Skin epidermis (tissue), 12 donors: ENCODE data around the gene SERPINF2.
"Not testable (repeated sequence)": the region's sequence is repeated elsewhere in the genome, so short reads cannot be mapped to it uniquely, and the experiment has no call there.

ENCODE experiments used
- H3K27ac ChIP-seq, 21 experiments: fragments of 200-600 bp; sonication (generic) in 11 of 21; one replicate each; pipeline ENCODE4 v1.5.0; 2020; ENCODE audit warnings: mild to moderate bottlenecking in 3 of 21, inconsistent platforms in 2 of 21, moderate library complexity in 2 of 21
- H3K4me3 ChIP-seq, 7 experiments: fragments of 200-600 bp; sonication (generic) in 2 of 7; one replicate each; pipeline ENCODE4 v1.5.0; 2020; ENCODE audit warnings: inconsistent platforms in 2 of 7, mild to moderate bottlenecking in 2 of 7, moderate library complexity in 1 of 7

SERPINF2 gene

DNA sequence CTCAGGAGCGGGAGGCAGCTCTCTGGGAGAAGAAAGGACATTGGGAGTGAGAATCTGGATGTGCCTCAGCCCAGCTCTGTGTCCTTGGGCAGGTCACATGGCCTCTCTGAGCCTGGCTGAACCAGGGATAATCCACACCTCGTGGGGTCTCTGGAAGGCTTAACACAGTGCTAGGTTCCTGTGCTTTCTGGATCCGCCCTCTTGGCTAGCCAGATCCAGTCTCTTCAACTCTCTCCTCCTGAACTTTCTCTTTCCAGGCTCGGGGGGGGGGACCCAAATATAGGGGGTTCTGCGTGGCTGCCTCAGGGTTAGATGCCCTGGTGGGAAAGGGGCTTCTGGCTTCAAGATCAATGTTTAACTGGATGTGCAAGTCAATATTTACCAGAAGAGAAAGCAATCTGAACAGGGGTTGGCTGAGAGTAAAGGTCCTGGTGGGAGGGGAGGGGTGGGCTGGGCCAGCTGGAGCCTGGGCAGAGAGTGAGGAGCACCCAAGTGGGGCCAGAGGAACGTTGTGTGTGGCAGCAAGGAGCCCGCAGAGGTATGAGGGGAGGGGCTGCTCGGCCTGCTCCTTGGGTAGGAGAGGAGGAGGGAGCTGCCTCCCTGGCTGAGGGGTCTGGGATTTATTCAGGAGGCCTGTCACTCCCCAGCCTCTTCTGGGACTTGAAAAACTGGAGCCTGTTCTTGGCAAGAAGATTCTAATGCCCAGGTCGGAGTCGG, at the start of gene SERPINF2:
Gene SERPINF2 (plus strand): TSS at position 501 of the 717 bp plus-strand sequence. CDS start 2,125 bp downstream, outside the sequence.
- H3K4me3 ChIP-seq: no peak within 1 kb of the TSS
- peak within 1 kb of the TSS in 6 of 21 experiments; percentile 1 to 35 (median 14) for H3K27ac ChIP-seq

DNA sequence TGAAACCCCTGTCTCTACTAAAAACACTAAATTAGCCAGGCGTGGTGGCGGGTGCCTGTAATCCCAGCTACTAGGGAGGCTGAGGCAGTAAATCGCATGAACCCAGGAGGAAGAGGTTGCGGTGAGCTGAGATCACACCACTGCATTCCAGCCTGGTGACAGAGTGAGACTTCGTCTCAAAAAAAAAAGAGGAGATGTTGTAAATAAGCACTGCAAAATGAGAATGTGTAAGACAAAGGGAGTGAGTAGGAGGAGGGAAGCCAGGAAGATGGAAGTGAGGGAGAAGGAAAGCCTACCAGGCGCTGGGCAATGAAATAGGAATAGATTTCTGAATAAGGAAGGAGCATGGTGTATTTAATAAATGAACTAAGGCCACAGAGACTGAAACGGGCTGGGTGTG, 49.3 kb upstream of the SERPINF2 start:
- no peak overlapping the region for H3K27ac ChIP-seq
- no peak overlapping the region for H3K4me3 ChIP-seq

DNA sequence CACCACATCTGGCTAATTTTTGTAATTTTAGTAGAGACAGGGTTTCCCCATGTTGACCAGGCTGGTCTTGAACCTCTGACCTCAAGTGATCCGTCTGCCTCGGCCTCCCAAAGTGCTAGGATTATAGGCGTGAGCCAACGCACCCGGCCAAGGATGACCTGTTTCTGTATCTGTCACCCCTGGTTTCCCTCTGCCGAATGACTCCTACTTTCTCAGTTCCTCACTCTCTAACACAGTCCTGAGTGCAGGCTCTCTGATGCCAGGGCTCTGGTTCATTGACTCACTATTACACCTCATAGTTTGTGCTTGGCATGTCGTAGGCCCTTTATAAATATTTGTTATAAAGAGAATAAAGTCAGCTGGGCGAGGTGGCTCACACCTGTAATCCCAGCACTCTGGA, 47.3 kb upstream of the SERPINF2 start:
- Histone ChIP-seq H3K27ac (no peak overlapping the region), H3K4me3 (no peak overlapping the region)

DNA sequence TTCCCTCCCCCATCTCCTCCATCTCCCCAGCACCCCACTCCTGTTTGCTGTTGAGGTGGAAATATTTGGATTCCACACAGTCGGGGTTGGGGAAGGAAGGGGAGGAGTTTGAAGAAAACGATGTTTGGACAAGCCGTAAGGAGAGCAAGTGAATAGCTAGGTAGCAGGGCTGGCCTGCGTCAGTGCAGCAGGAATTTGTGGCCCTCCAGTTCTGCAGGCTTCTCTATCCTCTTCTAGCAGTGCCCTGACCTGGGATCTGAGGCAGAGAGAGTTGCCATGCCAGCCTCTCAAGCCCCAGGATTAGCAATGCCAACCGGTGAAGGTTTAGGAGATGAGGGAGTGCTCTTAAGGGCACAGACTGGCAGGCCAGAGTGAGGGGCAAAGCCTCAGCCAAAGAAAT, 45.0 kb upstream of the SERPINF2 start:
- H3K4me3 ChIP-seq: no peak overlapping the region

DNA sequence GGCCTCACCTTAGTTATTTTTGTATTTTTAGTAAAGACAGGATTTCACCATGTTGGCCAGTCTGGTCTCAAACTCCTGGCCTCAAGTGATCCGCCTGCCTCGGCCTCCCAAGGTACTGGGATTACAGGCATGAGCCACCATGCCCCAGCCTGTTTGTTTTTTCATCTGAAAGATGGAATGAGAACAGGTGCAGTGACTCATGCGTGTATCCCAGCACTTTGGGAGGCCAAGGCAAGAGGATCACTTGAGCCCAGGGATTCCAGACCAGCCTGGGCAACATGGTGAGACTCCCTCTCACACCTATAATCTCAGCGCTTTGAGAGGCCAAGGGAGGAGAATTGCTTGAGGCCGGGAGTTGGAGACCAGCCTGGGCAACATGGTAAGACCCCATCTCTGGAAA, 42.8 kb upstream of the SERPINF2 start:
- not testable (repeated sequence) for H3K27ac ChIP-seq, H3K4me3 ChIP-seq

More for the DNA sequence above, 45.0 kb upstream of the SERPINF2 start:
- no peak overlapping the region for H3K27ac ChIP-seq

GRCh38 chr17:1703063-1703462, 39.6 kb upstream of the SERPINF2 start:
- Histone ChIP-seq H3K27ac (no peak overlapping the region), H3K4me3 (no peak overlapping the region)

GRCh38 chr17:1705004-1705403, 37.7 kb upstream of the SERPINF2 start:
- Histone ChIP-seq H3K27ac (no peak overlapping the region), H3K4me3 (no peak overlapping the region)

- no peak overlapping the region for H3K4me3 ChIP-seq
- H3K27ac ChIP-seq: no peak overlapping the region
Observed at GRCh38 chr17:1707107-1707506, 35.6 kb upstream of the SERPINF2 start.

- H3K27ac ChIP-seq, H3K4me3 ChIP-seq: not testable (repeated sequence)
Observed at GRCh38 chr17:1708791-1709346, 33.8 kb upstream of the SERPINF2 start.

GRCh38 chr17:1709403-1709951, 33.2 kb upstream of the SERPINF2 start:
- Histone ChIP-seq H3K4me3 (peak overlapping the region; percentile 50 to 84 (median 63)), H3K27ac (peak overlapping the region; percentile 59 to 93 (median 85))

GRCh38 chr17:1709971-1710806, 32.5 kb upstream of the SERPINF2 start, which contains the start of gene TLCD2:
TLCD2 (minus strand) TSS chr17:1710377; CDS start chr17:1710242, 135 bp downstream.
- H3K4me3 ChIP-seq: peak within 1 kb of the TSS; percentile 50 to 84 (median 63)
- H3K27ac ChIP-seq: peak within 1 kb of the TSS; percentile 59 to 93 (median 85)

- Histone ChIP-seq H3K27ac (peak overlapping the region in 18 of 21 experiments; percentile 79 to 93 (median 85)), H3K4me3 (peak overlapping the region; percentile 50 to 84 (median 63))
Observed at GRCh38 chr17:1710807-1711553, 31.7 kb upstream of the SERPINF2 start.

GRCh38 chr17:1711804-1712203, 30.9 kb upstream of the SERPINF2 start:
- Histone ChIP-seq H3K27ac (no peak overlapping the region), H3K4me3 (no peak overlapping the region)

DNA sequence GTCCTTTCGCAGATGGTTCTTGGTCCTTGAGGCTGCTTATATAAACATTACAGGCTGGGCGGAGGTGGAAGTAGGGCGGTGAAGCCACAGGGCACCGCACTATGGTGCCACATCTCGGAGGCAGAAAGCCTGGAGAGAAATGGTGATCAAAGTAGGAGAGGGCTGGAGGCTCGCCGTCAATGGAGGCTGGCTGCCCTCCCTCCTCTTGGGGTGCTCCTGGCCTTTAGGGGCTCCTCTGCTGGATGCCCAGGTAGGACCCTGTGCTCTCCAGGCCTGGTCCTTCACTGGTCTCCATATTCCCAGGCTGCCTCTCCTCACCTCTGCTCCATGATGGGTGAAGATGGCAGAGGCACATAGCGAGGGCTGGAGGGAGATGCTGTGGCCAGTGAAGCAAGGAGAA, 30.4 kb upstream of the SERPINF2 start:
- Histone ChIP-seq H3K27ac (no peak overlapping the region), H3K4me3 (no peak overlapping the region)

- H3K27ac ChIP-seq: peak overlapping the region in 18 of 21 experiments; percentile 53 to 100 (median 98)
- peak overlapping the region in 2 of 7 experiments; percentile 95 to 100 for H3K4me3 ChIP-seq
Observed at GRCh38 chr17:1713160-1713877, 29.4 kb upstream of the SERPINF2 start.

GRCh38 chr17:1713878-1714426, 28.7 kb upstream of the SERPINF2 start:
- Histone ChIP-seq H3K27ac (peak overlapping the region in 20 of 21 experiments; percentile 31 to 100 (median 97)), H3K4me3 (peak overlapping the region; percentile 75 to 100 (median 90))

- H3K27ac ChIP-seq: peak overlapping the region in 20 of 21 experiments; percentile 90 to 100 (median 98)
- peak overlapping the region; percentile 75 to 100 (median 90) for H3K4me3 ChIP-seq
Observed at GRCh38 chr17:1714427-1714979, 28.2 kb upstream of the SERPINF2 start.
